ENCODE measurements around the gene UBE2F.

DNA sequence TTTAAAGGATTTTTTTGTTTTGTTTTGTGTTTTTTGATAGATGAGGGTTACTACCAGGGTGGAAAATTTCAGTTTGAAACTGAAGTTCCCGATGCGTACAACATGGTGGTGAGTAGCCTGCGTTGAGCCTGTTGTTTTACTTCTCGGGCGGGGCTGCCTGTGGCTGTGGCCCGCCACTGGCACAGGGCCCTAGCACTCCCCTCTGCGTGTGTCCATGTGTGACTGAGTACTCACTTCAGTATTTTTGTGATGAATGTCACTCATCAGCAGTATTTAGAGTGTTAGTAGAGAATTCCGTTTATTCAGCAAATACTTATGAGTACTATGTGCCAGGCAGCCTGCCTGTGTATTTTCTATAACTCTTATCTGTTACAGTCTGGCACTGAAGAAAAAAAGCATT, 49.7 kb downstream of the UBE2F start:
- no peak for TF ChIP-seq EP300 (IDR thresholded peaks at IDR 0.05; ENCODE audit: borderline replicate concordance in 1 of 2, low read depth in 1 of 2, low read length in 1 of 2)
- TF ChIP-seq, protein P1, sequence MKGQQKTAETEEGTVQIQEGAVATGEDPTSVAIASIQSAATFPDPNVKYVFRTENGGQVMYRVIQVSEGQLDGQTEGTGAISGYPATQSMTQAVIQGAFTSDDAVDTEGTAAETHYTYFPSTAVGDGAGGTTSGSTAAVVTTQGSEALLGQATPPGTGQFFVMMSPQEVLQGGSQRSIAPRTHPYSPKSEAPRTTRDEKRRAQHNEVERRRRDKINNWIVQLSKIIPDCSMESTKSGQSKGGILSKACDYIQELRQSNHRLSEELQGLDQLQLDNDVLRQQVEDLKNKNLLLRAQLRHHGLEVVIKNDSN (IDR thresholded peaks at IDR 0.05; ENCODE audit: borderline replicate concordance, low read depth), result no peak
- TF ChIP-seq, protein P2, sequence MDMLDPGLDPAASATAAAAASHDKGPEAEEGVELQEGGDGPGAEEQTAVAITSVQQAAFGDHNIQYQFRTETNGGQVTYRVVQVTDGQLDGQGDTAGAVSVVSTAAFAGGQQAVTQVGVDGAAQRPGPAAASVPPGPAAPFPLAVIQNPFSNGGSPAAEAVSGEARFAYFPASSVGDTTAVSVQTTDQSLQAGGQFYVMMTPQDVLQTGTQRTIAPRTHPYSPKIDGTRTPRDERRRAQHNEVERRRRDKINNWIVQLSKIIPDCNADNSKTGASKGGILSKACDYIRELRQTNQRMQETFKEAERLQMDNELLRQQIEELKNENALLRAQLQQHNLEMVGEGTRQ (IDR thresholded peaks at IDR 0.05; ENCODE audit: borderline replicate concordance, low read depth, low read length), result no peak
- TF ChIP-seq, protein P3, sequence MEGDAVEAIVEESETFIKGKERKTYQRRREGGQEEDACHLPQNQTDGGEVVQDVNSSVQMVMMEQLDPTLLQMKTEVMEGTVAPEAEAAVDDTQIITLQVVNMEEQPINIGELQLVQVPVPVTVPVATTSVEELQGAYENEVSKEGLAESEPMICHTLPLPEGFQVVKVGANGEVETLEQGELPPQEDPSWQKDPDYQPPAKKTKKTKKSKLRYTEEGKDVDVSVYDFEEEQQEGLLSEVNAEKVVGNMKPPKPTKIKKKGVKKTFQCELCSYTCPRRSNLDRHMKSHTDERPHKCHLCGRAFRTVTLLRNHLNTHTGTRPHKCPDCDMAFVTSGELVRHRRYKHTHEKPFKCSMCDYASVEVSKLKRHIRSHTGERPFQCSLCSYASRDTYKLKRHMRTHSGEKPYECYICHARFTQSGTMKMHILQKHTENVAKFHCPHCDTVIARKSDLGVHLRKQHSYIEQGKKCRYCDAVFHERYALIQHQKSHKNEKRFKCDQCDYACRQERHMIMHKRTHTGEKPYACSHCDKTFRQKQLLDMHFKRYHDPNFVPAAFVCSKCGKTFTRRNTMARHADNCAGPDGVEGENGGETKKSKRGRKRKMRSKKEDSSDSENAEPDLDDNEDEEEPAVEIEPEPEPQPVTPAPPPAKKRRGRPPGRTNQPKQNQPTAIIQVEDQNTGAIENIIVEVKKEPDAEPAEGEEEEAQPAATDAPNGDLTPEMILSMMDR (IDR thresholded peaks at IDR 0.05), result no peak
- TF ChIP-seq ELF1 (IDR thresholded peaks at IDR 0.05), result no peak
- TF ChIP-seq, protein P4, sequence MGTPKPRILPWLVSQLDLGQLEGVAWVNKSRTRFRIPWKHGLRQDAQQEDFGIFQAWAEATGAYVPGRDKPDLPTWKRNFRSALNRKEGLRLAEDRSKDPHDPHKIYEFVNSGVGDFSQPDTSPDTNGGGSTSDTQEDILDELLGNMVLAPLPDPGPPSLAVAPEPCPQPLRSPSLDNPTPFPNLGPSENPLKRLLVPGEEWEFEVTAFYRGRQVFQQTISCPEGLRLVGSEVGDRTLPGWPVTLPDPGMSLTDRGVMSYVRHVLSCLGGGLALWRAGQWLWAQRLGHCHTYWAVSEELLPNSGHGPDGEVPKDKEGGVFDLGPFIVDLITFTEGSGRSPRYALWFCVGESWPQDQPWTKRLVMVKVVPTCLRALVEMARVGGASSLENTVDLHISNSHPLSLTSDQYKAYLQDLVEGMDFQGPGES (IDR thresholded peaks at IDR 0.05; ENCODE audit: low read depth, low read length), result no peak
- no peak for TF ChIP-seq NFIC (IDR thresholded peaks at IDR 0.05; ENCODE audit: borderline replicate concordance)
- TF ChIP-seq EZH2phosphoT487 (IDR thresholded peaks at IDR 0.05; ENCODE audit: borderline replicate concordance, low read depth), result no peak
- no peak for TF ChIP-seq POLR2AphosphoS5 (IDR thresholded peaks at IDR 0.05; ENCODE audit: low read depth, low read length)
- TF ChIP-seq, protein P5, sequence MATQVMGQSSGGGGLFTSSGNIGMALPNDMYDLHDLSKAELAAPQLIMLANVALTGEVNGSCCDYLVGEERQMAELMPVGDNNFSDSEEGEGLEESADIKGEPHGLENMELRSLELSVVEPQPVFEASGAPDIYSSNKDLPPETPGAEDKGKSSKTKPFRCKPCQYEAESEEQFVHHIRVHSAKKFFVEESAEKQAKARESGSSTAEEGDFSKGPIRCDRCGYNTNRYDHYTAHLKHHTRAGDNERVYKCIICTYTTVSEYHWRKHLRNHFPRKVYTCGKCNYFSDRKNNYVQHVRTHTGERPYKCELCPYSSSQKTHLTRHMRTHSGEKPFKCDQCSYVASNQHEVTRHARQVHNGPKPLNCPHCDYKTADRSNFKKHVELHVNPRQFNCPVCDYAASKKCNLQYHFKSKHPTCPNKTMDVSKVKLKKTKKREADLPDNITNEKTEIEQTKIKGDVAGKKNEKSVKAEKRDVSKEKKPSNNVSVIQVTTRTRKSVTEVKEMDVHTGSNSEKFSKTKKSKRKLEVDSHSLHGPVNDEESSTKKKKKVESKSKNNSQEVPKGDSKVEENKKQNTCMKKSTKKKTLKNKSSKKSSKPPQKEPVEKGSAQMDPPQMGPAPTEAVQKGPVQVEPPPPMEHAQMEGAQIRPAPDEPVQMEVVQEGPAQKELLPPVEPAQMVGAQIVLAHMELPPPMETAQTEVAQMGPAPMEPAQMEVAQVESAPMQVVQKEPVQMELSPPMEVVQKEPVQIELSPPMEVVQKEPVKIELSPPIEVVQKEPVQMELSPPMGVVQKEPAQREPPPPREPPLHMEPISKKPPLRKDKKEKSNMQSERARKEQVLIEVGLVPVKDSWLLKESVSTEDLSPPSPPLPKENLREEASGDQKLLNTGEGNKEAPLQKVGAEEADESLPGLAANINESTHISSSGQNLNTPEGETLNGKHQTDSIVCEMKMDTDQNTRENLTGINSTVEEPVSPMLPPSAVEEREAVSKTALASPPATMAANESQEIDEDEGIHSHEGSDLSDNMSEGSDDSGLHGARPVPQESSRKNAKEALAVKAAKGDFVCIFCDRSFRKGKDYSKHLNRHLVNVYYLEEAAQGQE (IDR thresholded peaks at IDR 0.05; ENCODE audit: low read depth, low read length), result no peak
- TF ChIP-seq SMC3 (IDR thresholded peaks at IDR 0.05; ENCODE audit: low read depth, low read length), result no peak
